Esophagus squamous epithelium (tissue), 4 donors: ENCODE data around the gene MSL3B.

Experiments
- POLR2A ChIP-seq, 4 donors: fragments of 450-650 bp; IDR thresholded peaks; one replicate each; pipeline ENCODE4 v1.6.1; 2017; ENCODE audit warnings: antibody characterized with exemption in 4 of 4, mild to moderate bottlenecking in 4 of 4, moderate library complexity in 3 of 4
- TF ChIP-seq, protein P1 (sequence below), 6 experiments: fragments of 450-650 bp in 4 of 6; fragments of 200-600 bp in 2 of 6; sonication (generic) in 2 of 6; IDR thresholded peaks; one replicate each; pipeline ENCODE4 v1.5.1; 2016 to 2019; ENCODE audit warnings: antibody characterized with exemption in 6 of 6, mild to moderate bottlenecking in 4 of 6, moderate library complexity in 4 of 6

DNA sequence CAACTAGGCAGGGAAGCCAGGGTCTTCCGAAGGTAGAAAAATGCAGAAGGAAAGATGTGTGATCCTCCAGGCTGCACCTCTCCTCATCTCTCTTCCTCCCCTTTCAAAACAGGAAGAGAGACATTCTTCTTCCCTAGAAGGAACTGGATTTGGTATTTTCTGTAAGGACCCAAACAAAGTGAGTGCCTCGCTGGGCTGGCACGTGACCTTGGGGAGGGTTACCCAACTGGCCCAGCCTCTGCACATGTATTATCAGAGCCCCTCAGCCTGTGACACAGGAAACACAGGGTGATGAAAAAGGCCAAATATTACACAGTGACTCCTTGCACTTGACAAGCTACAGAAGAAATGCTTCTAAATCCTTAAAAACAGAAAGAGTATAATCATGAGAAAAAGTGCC, 16.1 kb downstream of the MSL3B start:
- TF ChIP-seq, protein P1, sequence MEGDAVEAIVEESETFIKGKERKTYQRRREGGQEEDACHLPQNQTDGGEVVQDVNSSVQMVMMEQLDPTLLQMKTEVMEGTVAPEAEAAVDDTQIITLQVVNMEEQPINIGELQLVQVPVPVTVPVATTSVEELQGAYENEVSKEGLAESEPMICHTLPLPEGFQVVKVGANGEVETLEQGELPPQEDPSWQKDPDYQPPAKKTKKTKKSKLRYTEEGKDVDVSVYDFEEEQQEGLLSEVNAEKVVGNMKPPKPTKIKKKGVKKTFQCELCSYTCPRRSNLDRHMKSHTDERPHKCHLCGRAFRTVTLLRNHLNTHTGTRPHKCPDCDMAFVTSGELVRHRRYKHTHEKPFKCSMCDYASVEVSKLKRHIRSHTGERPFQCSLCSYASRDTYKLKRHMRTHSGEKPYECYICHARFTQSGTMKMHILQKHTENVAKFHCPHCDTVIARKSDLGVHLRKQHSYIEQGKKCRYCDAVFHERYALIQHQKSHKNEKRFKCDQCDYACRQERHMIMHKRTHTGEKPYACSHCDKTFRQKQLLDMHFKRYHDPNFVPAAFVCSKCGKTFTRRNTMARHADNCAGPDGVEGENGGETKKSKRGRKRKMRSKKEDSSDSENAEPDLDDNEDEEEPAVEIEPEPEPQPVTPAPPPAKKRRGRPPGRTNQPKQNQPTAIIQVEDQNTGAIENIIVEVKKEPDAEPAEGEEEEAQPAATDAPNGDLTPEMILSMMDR (IDR thresholded peaks at IDR 0.05), result no peak
- TF ChIP-seq POLR2A (IDR thresholded peaks at IDR 0.05), result no peak
